ENCODE data around the gene ELMO1.

Gene ELMO1

GRCh38 chr7:37069336-37069735, 379.3 kb downstream of the ELMO1 start:
- Histone ChIP-seq H3K27me3 (no peaks in the 10 kb centered on the region), H3K9me3 (no peaks in the 10 kb centered on the region), H3K27ac (no peak overlapping the region), H3K4me3 (no peak overlapping the region), H3K4me1 (no peaks in the 10 kb centered on the region), H3K36me3 (no peaks in the 10 kb centered on the region)
- DNase-seq, result no peak
- intact Hi-C loops (cut with DNase I; ENCODE audit: low total_unique reads), result no loop called here
- no peak for TF ChIP-seq CTCF (IDR thresholded peaks at IDR 0.05)

GRCh38 chr7:37068902-37069301, 379.8 kb downstream of the ELMO1 start:
- H3K27me3 ChIP-seq, result no peaks in the 10 kb centered on the region
- no peak for TF ChIP-seq CTCF (IDR thresholded peaks at IDR 0.05)
- intact Hi-C loops (cut with DNase I; ENCODE audit: low total_unique reads), result no loop called here
- no peaks in the 10 kb centered on the region for H3K4me1 ChIP-seq
- H3K27ac ChIP-seq, result no peak overlapping the region
- no peaks in the 10 kb centered on the region for H3K36me3 ChIP-seq
- no peak overlapping the region for H3K4me3 ChIP-seq
- H3K9me3 ChIP-seq, result no peaks in the 10 kb centered on the region
- DNase-seq, result no peak

GRCh38 chr7:37068038-37068437, 380.6 kb downstream of the ELMO1 start:
- Histone ChIP-seq H3K4me3 (no peak overlapping the region), H3K4me1 (no peaks in the 10 kb centered on the region), H3K27ac (no peak overlapping the region), H3K9me3 (no peaks in the 10 kb centered on the region), H3K27me3 (no peaks in the 10 kb centered on the region), H3K36me3 (no peaks in the 10 kb centered on the region)
- intact Hi-C loops (cut with DNase I; ENCODE audit: low total_unique reads), result no loop called here
- DNase-seq, result no peak
- TF ChIP-seq CTCF (IDR thresholded peaks at IDR 0.05), result no peak

- Histone ChIP-seq H3K9me3 (no peaks in the 10 kb centered on the region), H3K27ac (no peak overlapping the region), H3K4me1 (no peaks in the 10 kb centered on the region), H3K4me3 (no peak overlapping the region), H3K36me3 (no peaks in the 10 kb centered on the region), H3K27me3 (no peaks in the 10 kb centered on the region)
- intact Hi-C loops (cut with DNase I; ENCODE audit: low total_unique reads), result no loop called here
- no peak for TF ChIP-seq CTCF (IDR thresholded peaks at IDR 0.05)
- DNase-seq, result no peak
Measured at GRCh38 chr7:37065779-37066271, 382.8 kb downstream of the ELMO1 start.

- Histone ChIP-seq H3K36me3 (no peaks in the 10 kb centered on the region), H3K27me3 (no peaks in the 10 kb centered on the region), H3K4me1 (peaks cover 0 to 4% (median 0%) of the 10 kb centered on the region in 4 donors), H3K27ac (no peak overlapping the region), H3K4me3 (no peak overlapping the region), H3K9me3 (no peaks in the 10 kb centered on the region)
- intact Hi-C loops (cut with DNase I; ENCODE audit: low total_unique reads), result no loop called here
- no peak for TF ChIP-seq CTCF (IDR thresholded peaks at IDR 0.05)
- no peak for DNase-seq
Measured at GRCh38 chr7:37062560-37062859, 386.2 kb downstream of the ELMO1 start.

GRCh38 chr7:37061849-37062559, 386.7 kb downstream of the ELMO1 start:
- intact Hi-C loops (cut with DNase I; ENCODE audit: low total_unique reads), result no loop called here
- TF ChIP-seq CTCF (IDR thresholded peaks at IDR 0.05), result no peak

More at GRCh38 chr7:37061849-37062559, 386.7 kb downstream of the ELMO1 start:
- DNase-seq, result no peak
- peaks cover 0 to 4% (median 0%) of the 10 kb centered on the region in 4 donors for H3K4me1 ChIP-seq
- no peaks in the 10 kb centered on the region for H3K9me3 ChIP-seq
- H3K27me3 ChIP-seq, result no peaks in the 10 kb centered on the region
- H3K36me3 ChIP-seq, result no peaks in the 10 kb centered on the region
- no peak overlapping the region for H3K27ac ChIP-seq
- no peak overlapping the region for H3K4me3 ChIP-seq

Data from tibial artery (tissue), 4 donors.